HepG2 (cell line): Measurements from ENCODE around the gene WDR54. TPM values are rescaled to one million over a fixed set of nuclear protein-coding genes. Genes with fewer than 3 reads are reported as not detected.

Experiments used
- PLSCR1 ChIP-seq: sonication (generic); formaldehyde crosslinking; IDR thresholded peaks from 2 replicates; pipeline ENCODE4 v1.5.0; 2020; ENCODE audit warnings: missing genetic modification reagents, mild to moderate bottlenecking, borderline replicate concordance
- TFDP2 ChIP-seq: sonication (generic); formaldehyde crosslinking; IDR thresholded peaks from 2 replicates; pipeline ENCODE4 v1.4.0; 2020; ENCODE audit warnings: missing genetic modification reagents
- THYN1 ChIP-seq: sonication (generic); formaldehyde crosslinking; IDR thresholded peaks from 2 replicates; pipeline ENCODE4 v1.8.1; 2023; ENCODE audit warnings: low read depth, mild to moderate bottlenecking, moderate library complexity, missing genetic modification reagents, borderline replicate concordance
- TRIM24 ChIP-seq: sonication (generic); formaldehyde crosslinking; IDR thresholded peaks from 2 replicates; pipeline ENCODE4 v1.8.0; 2022; ENCODE audit warnings: mild to moderate bottlenecking, missing genetic modification reagents
- ZNF343 ChIP-seq: sonication (generic); formaldehyde crosslinking; IDR thresholded peaks from 2 replicates; pipeline ENCODE4 v1.4.0; 2020; ENCODE audit warnings: mild to moderate bottlenecking, missing genetic modification reagents
- ZNF616 ChIP-seq: sonication (generic); formaldehyde crosslinking; IDR thresholded peaks from 2 replicates; pipeline ENCODE4 v1.5.0; 2020; ENCODE audit warnings: low read depth, mild to moderate bottlenecking, missing genetic modification reagents
- ZNF687 ChIP-seq: sonication (generic); formaldehyde crosslinking; IDR thresholded peaks from 2 replicates; pipeline ENCODE4 v1.5.1; 2020; ENCODE audit warnings: mild to moderate bottlenecking, missing genetic modification reagents, moderate library complexity
- polyA plus RNA-seq, 8 experiments: library from polyadenylated mRNA; depleted of rRNA in 3 of 8; stranded (reverse) in 7 of 8; unstranded in 1 of 8; fragments of >200 nt; fragmentation: Illumina TruSeq in 4 of 8; extraction: Trizol in 4 of 8; gene quantifications; 2 replicates each; pipeline versions ENCODE4 v1.2.1 to v1.2.3, GENCODE V29; 2011 to 2016; ENCODE audit warnings: low read depth in 4 of 8, missing spikeins in 1 of 8, mixed read lengths in 1 of 8; ENCODE audit not compliant: insufficient read depth in 1 of 8
- total RNA-seq, 5 experiments: library from RNA; depleted of rRNA; stranded (reverse); fragments of >200 nt; fragmentation: Illumina TruSeq; extraction: Trizol; gene quantifications; 2 replicates each; pipeline ENCODE4 v1.2.3, GENCODE V29; 2016; ENCODE audit warnings: low read depth in 1 of 5

Gene WDR54
- total and polyA plus RNA-seq, 2 of the 13 experiments (the other 11 are each of a cell fraction or from before 2014, with no cell fraction given) = 2.0 to 17.3 TPM

- TF ChIP-seq TFDP2 (CRISPR knock-in tag) = peak; percentile 47
- TF ChIP-seq THYN1 (CRISPR knock-in tag) = no peak
- TF ChIP-seq TRIM24 (CRISPR knock-in tag) = no peak
- no peak for TF ChIP-seq PLSCR1
- peak; percentile 63; the same call in 1 of the 2 replicates for TF ChIP-seq ZNF616
- peak; percentile 96 for TF ChIP-seq ZNF343 (CRISPR knock-in tag)
- peak; percentile 99 for TF ChIP-seq ZNF687
Measured at GRCh38 chr2:74429487-74430451, 8.2 kb downstream of the WDR54 start (continued).
